AG09319 (cell line): ENCODE results near the gene CRYGN.

ENCODE experiments used
- DNase-seq: peaks from one replicate; pipeline ENCODE4 v3.0.0-alpha.2; 2010; ENCODE audit warnings: low read depth; ENCODE audit errors: extremely low read depth
- CTCF ChIP-seq: IDR thresholded peaks from 2 replicates; pipeline ENCODE4 v1.5.1; 2011; ENCODE audit warnings: low read depth, mild to moderate bottlenecking, inconsistent platforms, low read length, moderate library complexity

Gene CRYGN

DNA sequence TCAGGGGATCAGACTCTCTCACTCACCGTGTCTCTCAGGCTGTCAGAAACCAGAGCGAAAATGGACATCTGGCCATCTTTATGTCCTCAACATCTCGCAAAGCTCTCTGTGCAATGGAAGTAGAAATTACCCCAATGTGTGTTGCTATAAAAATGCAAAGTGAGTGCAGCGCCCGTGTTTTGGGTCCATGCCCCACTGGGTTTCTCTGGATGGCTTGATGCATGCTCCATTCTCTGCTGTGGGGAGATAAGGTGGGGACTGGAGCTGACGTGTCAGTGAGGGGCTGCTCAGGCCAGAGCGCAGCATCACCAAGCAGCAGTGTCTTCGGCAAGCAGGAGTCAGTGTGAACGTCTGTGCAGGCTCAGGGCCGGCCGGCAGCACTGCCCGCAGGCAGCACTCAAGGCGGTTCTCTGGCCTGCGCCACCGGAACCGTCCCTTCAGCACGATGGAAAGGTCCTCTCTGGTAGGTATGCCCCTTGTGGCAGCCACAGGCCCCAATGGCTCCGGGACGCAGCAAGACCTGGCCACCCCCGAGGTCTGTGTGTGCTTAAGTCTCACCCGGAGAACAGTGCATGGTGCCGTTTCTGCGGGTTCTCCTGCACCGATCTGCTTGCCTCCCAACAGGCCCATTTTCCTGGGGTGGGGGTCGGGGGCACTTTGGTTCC lies 60.3 kb downstream of the CRYGN start:
- no peak for DNase-seq
- TF ChIP-seq CTCF = no peak

DNA sequence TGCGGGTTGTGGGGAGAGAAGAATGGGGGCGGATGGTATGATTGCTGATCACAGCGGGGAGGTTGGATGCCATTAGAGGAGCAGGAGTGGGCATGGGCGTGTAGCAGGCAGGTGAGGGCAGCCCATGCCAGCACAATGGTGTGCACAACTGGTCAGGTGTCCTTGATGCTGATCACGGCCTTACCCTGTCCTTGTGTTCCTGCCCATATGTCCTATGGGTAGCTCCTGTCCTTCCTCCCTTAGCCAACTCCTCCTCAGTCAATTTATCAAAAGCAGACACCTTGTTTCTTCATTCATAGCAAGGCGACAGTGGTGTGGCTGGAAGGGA lies 60.8 kb downstream of the CRYGN start:
- TF ChIP-seq CTCF = no peak
- no peak for DNase-seq
